Stimulated activated CD4-positive, alpha-beta T cell treated with anti-CD3 and anti-CD28 coated beads, Interleukin-1b, Interleukin-23, amount 100 ng/mL, for 24 hours (primary cell): ENCODE results near the gene CYP17A1.
A peak's percentile ranks its signal among the peaks of the same experiment; 100 is the strongest.

ENCODE experiments used
- DNase-seq, 4 experiments: peaks; one replicate each; pipeline ENCODE4 v3.0.0-alpha.2; 2020; ENCODE audit warnings: low read depth in 4 of 4, low spot score in 1 of 4

Gene CYP17A1

DNA sequence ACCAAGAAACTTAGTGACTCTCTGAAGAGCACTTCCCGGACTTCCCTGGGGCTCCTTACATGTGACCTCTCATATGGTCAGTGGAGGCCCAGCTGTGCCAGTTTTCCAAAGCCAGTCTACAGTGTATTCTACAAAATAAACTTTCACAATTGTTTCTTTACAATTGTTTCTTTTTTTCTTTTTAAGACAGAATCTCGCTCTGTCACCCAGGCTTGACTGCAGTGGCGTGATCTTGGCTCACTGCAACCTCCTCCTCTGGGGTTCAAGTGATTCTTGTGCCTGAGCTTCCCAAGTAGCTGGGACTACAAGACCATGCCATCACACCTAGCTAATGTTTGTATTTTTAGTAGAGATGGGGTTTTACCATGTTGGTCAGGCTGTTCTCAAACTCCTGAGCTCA, 25.9 kb downstream of the CYP17A1 start:
- no peak for DNase-seq

GRCh38 chr10:102808380-102808779, 28.8 kb downstream of the CYP17A1 start:
- no peak for DNase-seq

DNA sequence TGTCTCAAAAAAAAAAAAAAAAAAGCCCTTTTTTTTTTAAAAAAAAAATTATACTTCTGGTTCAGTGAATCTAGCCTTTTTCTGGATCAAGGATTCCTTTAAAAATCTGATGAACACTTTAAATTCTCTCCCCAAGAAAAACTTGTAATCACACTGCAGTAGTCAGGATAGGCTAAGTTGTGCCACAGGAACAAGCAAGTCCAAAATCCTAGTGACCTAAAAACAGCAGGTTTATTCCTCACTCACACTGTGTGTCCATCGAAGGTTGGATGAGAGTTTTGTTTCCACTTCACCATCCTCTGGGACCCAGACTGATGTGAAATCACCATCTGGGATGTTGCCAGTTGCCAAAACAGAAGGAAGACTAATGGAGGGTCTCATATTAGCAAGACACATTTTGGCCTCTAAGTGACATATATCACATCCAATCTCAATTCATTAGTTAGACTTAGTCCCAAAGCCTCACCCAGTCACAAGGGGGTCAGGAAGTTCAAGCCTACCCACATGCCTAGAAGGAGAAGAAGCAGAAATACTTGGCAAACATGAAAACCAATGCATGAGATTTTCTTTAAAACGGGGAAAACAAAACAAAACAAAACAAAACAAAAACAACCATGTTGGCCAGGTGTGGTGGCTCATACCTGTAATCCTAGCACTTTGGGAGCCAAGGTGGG, 32.7 kb downstream of the CYP17A1 start:
- no peak for DNase-seq

DNA sequence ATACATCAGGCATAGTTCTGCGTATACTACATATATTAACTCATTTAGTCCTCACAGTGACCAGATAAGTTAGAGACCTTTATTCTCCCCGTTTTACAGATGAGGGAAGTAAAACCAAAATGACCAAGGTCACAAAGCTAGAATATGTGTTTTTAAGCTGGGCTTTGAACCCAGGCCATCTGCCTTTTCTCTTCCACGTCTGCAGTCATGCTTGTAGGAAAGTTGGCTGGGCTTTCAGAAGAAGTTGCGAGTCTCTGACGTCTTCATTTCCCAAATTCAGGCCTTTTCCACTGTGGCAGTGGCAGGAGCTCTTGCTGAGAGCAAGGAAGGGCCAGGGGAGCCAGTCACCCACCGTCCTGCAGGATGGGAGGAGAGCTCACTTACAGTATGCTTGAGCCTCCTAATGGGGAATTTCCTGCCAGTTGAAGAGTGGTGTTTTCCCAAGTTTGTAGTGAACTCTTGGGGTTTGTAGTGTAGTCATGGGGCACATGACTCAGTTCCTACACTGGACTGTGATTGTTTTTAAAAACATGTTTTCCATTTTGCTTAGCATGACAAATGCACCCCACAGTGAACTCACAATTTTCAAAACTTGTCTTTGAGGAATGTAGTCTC, 34.2 kb downstream of the CYP17A1 start:
- no peak for DNase-seq

GRCh38 chr10:102801978-102802377, 35.2 kb downstream of the CYP17A1 start:
- DNase-seq = no peak

- DNase-seq = no peak
Observed at GRCh38 chr10:102801496-102801895, 35.7 kb downstream of the CYP17A1 start.

GRCh38 chr10:102800611-102801335, 36.4 kb downstream of the CYP17A1 start:
- no peak for DNase-seq

DNA sequence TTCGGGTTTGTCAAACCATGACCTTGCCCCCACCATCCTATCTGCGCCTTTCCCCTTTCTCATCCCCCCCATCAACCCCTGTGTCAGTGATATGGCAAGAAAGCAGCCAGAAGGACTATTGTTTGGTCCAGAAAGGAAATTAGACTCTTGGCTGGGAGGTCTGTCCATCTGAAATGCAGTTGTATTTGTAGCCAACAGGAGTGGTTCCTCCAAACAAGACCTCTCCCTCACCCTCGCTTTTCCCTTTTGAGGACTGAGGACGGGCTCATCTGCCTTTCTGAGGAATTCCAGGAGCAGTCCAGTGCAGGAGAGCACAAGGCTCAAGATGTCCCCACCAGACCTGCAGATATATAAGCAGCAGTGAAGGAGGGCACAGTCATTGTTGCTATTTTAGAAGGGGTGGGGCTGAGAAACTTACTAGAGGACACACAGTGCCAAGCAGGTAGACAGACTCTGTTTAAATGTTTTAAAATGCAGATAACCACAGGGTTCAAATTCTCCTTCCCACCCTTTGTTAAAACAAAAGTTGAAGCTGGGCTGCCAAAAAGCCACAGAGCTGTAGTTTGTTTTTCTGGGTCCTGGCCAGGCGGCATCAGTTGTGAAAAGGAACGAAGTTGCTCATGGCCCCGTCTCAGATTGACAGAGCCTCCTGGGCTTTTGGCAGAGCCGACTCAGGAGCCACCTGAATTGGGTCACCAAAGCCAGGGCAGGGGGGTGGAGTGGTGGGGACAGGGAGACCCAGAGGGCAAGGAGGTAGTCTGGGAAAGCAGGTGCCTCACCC, 37.3 kb downstream of the CYP17A1 start:
- no peak for DNase-seq

GRCh38 chr10:102796407-102797176, 40.6 kb downstream of the CYP17A1 start:
- peak in 2 of 4 experiments; percentile 18 to 34 for DNase-seq

DNA sequence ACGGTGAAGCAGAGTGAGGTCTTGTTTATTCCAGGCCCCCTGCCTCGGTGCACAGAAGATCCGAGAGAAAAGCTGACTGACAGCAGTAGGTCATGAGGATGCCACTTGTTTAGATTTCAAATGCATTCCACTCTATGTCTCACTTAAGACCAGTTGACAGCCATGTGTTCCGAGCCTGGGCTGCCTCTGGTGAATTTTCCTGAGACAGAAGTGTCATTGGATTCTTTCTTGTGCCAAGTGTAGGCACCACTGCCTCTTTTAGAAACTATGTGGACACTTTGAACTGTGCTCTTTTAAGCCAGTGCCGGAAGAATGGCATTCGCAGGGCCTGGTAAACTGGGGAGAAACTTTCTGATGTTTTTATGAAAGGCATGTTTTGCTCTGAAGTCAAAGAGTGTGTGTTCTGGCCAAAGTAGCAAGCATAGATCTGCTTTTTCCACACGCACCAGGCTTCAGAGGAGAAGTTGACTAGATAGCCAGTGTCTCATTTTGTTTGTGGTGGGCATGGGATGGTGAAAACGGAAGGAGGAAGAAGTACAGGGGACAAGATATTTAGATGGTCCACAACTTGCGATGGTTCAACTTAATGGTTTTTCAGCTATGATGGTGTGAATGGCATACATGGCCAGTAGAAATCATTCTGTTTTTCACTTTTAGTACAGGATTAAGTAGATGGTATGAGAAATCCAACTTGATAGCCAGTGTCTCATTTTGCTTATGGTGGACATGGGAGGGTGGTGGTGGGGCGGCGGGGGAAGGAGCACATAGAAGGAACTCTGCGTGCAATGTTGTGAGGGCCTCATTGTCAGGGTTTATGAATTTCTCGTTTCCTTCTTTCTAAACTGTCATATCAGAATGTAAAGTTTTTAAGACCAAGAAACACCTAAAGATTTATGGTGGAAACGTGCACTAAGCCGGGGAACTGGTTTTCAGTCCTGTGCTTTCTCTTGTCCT, 41.5 kb downstream of the CYP17A1 start:
- DNase-seq = no peak

- DNase-seq = no peak
Observed at GRCh38 chr10:102791754-102792395, 45.3 kb downstream of the CYP17A1 start.

DNA sequence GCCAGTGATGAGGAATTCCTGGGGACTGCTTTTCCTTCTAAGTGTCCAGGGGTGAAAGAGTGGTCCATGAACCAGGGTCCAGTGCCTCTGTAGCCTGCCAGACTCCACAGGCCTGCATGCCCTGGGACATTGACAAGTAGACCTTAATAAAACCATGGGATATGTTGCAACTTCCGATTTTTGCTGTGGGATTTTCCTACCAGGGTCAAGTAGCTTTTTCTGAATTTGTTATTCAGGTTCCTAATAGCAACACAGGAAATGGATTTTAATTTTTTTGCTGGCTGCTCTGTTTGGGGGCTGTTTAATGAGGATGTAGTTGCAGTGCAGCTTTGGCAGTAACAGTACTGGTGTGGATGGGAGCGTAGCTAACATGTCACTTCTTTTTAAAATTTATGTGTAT, 51.4 kb downstream of the CYP17A1 start:
- DNase-seq = no peak

DNA sequence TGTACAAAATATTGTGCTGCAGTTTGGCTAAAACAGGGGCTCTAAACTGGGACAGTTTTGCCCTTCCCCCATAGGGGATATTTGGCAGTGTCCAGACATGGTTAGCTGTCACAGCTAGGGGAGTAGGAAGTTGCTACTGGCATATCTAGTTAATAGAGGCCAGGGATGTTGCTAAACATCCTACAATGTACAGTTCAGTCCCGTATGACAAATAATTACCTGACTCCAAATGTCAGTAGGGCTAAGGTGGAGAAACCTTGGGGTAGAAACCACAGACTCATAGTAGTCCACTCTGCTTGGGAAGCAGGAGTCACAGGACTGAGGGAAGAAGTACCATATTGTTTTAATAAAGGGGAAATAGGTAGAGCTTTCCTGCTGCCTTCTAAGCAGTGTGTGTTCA, 53.6 kb downstream of the CYP17A1 start:
- no peak for DNase-seq

DNA sequence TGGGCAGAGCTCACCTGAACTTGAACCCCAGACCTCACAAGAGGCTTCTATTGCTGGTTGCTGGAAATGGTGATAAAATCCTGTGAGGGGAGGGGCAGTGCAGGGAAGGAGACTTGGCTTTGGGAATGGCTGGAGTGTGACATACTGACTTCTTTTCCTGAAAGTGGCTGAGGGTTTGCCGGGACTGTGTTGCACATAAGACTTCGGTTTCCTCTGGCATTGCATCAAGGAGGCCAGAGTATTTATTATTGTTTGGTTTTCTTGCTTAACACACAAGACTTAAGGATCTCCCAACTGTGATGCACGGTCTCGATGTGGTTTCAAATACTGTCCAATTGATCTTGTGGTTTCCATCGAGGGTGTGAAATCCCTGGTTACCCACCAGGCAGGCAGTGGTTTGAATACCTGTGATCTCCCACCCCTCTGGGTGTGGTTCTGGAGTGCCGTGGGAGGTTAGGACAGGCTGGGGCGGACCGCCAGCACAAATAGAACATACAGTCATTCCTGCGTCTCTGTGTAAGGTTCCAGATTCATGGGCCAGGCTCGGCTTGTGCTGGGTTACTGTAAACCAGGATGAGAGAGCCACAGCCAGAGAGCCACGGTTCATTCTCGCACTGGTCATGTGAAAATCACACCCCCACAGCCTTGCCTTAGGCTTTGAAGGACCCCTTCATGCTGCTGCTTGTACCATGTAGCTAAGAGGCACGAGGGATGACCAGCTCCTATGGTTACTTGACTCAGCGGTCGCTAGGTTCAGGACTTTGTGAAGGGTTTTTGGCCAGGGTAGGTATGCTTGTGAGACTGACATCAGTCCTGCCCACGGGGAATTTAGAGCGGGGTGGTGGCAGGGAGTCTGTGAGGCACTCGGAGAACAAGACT, 54.3 kb downstream of the CYP17A1 start:
- no peak for DNase-seq

- DNase-seq = no peak
Observed at GRCh38 chr10:102781921-102782557, 55.2 kb downstream of the CYP17A1 start.

GRCh38 chr10:102781090-102781920, 55.9 kb downstream of the CYP17A1 start:
- no peak for DNase-seq
